Stimulated activated naive CD8-positive, alpha-beta T cell treated with anti-CD3 and anti-CD28 coated beads, Interleukin-15, amount 100 ng/mL, for 72 hours (primary cell): ENCODE data around the gene MELTF.

Experiments
- ATAC-seq: fragments of 150-1000 bp; cut with Tn5 transposase; 2 replicates; pipeline ENCODE4 v1.10.0; 2021; ENCODE audit warnings: mild to moderate bottlenecking, moderate library complexity
- DNase-seq, 2 donors: peaks; one replicate each; pipeline ENCODE4 v3.0.0; 2021 to 2022
- H3K27ac Mint-ChIP-seq, 2 donors: one replicate each; pipeline ENCODE4 v1.8.0; 2022; ENCODE audit warnings: mild to moderate bottlenecking in 2 of 2, mixed read lengths in 2 of 2, moderate library complexity in 2 of 2
- H3K27me3 Mint-ChIP-seq: one replicate; pipeline ENCODE4 v1.8.0; 2022; ENCODE audit warnings: mixed read lengths
- H3K4me1 Mint-ChIP-seq: one replicate; pipeline ENCODE4 v1.8.0; 2022; ENCODE audit warnings: mild to moderate bottlenecking, mixed read lengths
- H3K4me3 Mint-ChIP-seq, 2 donors: one replicate each; pipeline ENCODE4 v1.8.0; 2022; ENCODE audit warnings: mild to moderate bottlenecking in 2 of 2, mixed read lengths in 2 of 2, moderate library complexity in 1 of 2
- H3K9me3 Mint-ChIP-seq, 2 donors: one replicate each; pipeline ENCODE4 v1.8.0; 2022; ENCODE audit warnings: mixed read lengths in 2 of 2

MELTF gene

GRCh38 chr3:197006860-197007259, 22.8 kb downstream of the MELTF start:
- H3K27me3 Mint-ChIP-seq, result peaks cover 9% of the 10 kb centered on the region
- H3K9me3 Mint-ChIP-seq, result no peaks in the 10 kb centered on the region
- H3K4me3 Mint-ChIP-seq, result no peak overlapping the region
- no peak overlapping the region for H3K27ac Mint-ChIP-seq
- peaks cover 11% of the 10 kb centered on the region for H3K4me1 Mint-ChIP-seq
- ATAC-seq (no peak), DNase-seq (no peak)

GRCh38 chr3:197006446-197006845, 23.2 kb downstream of the MELTF start:
- no peak for DNase-seq
- peaks cover 15% of the 10 kb centered on the region for H3K4me1 Mint-ChIP-seq
- no peak for ATAC-seq
- H3K9me3 Mint-ChIP-seq, result no peaks in the 10 kb centered on the region
- no peak overlapping the region for H3K27ac Mint-ChIP-seq
- H3K4me3 Mint-ChIP-seq, result no peak overlapping the region
- H3K27me3 Mint-ChIP-seq, result peaks cover 9% of the 10 kb centered on the region

GRCh38 chr3:197003461-197004385, 25.9 kb downstream of the MELTF start:
- peaks cover 9% of the 10 kb centered on the region for H3K27me3 Mint-ChIP-seq
- DNase-seq (peak; percentile 41 to 42), ATAC-seq (peak; percentile 37)
- no peaks in the 10 kb centered on the region for H3K9me3 Mint-ChIP-seq
- H3K27ac Mint-ChIP-seq, result peak overlapping the region; percentile 81 to 97
- peaks cover 22% of the 10 kb centered on the region for H3K4me1 Mint-ChIP-seq
- H3K4me3 Mint-ChIP-seq, result peak overlapping the region; percentile 85 to 89

GRCh38 chr3:197002701-197003454, 26.7 kb downstream of the MELTF start:
- peak overlapping the region in 1 of 2 donors; percentile 89 for H3K4me3 Mint-ChIP-seq
- ATAC-seq (peak; percentile 83), DNase-seq (peak; percentile 84 to 86)
- H3K9me3 Mint-ChIP-seq, result no peaks in the 10 kb centered on the region
- H3K27me3 Mint-ChIP-seq, result peaks cover 9% of the 10 kb centered on the region
- peaks cover 22% of the 10 kb centered on the region for H3K4me1 Mint-ChIP-seq
- H3K27ac Mint-ChIP-seq, result no peak overlapping the region

GRCh38 chr3:197001972-197002700, 27.5 kb downstream of the MELTF start:
- DNase-seq, result no peak
- H3K4me1 Mint-ChIP-seq, result peaks cover 22% of the 10 kb centered on the region
- no peaks in the 10 kb centered on the region for H3K9me3 Mint-ChIP-seq
- H3K4me3 Mint-ChIP-seq, result peak overlapping the region; percentile 66 to 74
- peaks cover 9% of the 10 kb centered on the region for H3K27me3 Mint-ChIP-seq
- peak; percentile 33 for ATAC-seq
- H3K27ac Mint-ChIP-seq, result peak overlapping the region in 1 of 2 donors; percentile 84

DNA sequence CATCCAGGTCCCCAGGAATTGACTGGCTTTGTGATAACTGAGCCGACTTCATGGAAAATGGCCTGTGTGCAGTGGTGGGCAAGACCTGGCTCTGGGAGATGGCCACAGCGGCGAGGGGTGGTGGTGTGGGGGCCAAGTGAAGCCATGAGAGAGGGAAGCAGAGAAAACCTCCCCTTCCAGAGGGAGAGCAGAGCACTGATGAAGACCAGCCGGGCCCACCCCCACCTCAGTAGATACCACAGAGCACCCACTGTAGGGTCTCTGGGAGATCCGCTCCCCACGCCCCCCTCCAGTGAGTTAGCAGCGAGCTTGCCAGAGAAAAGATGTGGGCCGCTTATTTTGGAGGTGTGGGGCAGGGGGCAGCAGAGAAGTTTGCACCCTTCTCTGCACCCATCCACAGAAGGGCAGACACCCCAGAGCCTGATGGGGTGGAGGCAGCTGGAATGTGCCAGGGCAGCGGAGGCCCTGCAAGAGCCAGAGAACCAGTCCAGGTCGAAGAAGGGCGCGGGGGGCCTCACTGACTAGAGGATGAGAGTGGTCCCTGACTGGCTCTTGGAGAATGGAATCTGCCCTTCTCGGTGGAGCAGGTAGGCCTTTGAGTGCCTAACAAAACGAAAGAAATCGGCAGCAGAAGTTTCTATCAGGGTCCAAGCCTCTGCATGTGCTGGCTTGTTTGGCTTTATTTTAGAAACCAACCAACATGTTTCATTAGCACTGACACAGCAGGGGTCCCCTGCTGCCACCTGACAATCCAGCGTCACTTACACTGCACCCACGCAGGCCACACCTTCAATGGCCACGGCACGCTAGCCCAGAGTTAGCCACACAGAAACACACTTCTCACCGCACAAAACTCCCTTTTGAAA, 28.3 kb downstream of the MELTF start:
- peak overlapping the region in 1 of 2 donors; percentile 84 for H3K27ac Mint-ChIP-seq
- H3K4me3 Mint-ChIP-seq, result peak overlapping the region; percentile 58 to 74
- H3K27me3 Mint-ChIP-seq, result peaks cover 9% of the 10 kb centered on the region
- no peaks in the 10 kb centered on the region for H3K9me3 Mint-ChIP-seq
- peaks cover 22% of the 10 kb centered on the region for H3K4me1 Mint-ChIP-seq
- ATAC-seq (no peak), DNase-seq (no peak)

DNA sequence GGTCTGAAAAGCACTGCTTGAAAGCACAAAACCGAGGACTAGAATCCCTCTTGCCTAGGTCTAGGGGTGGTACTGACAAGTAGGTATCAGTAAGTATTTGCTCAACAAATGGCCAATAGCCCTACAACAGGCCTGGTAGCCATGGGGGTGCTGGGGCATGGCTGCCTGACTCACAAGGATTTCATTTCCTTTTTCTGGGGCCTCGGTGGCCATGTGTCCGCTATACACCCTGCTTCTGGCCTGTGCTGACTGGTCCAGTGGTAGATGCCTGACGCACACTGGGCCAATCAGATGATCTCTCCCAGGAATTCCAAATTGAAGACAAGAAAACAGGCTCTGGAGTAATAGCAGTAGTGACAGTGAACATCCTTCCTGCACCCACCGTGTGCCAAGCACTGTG, 29.4 kb downstream of the MELTF start:
- Mint-ChIP-seq H3K27ac (no peak overlapping the region), H3K4me1 (peaks cover 22% of the 10 kb centered on the region), H3K4me3 (no peak overlapping the region), H3K27me3 (peaks cover 7% of the 10 kb centered on the region), H3K9me3 (no peaks in the 10 kb centered on the region)
- ATAC-seq (no peak), DNase-seq (no peak)

- Mint-ChIP-seq H3K9me3 (no peaks in the 10 kb centered on the region), H3K27ac (no peak overlapping the region), H3K4me1 (peaks cover 17% of the 10 kb centered on the region), H3K4me3 (no peak overlapping the region), H3K27me3 (no peaks in the 10 kb centered on the region)
- ATAC-seq, result no peak
- no peak for DNase-seq
Measured at GRCh38 chr3:196998966-196999760, 30.5 kb downstream of the MELTF start.

DNA sequence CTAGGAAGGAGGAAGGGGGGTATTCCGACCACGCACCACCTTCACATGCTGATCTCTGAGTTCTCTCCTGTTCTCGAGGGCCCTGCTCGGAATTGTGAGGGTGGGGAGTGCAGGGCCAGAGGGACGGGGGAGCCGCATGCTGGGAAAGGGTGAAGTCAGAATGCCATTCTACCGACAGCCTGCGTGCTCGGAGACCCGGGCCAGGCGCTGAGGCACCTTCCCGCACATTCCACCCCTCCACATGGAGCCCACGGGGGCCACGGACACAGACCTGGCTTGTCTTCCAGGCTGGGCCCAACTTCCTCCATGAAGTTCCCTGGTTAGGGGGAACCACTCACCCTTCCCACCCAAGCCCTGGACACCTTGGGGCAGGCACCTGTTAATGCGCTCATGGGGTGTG, 32.3 kb downstream of the MELTF start:
- Mint-ChIP-seq H3K4me1 (peaks cover 12% of the 10 kb centered on the region), H3K4me3 (no peak overlapping the region), H3K9me3 (no peaks in the 10 kb centered on the region), H3K27ac (no peak overlapping the region), H3K27me3 (no peaks in the 10 kb centered on the region)
- DNase-seq (no peak), ATAC-seq (no peak)

- DNase-seq, result no peak
- Mint-ChIP-seq H3K27me3 (no peaks in the 10 kb centered on the region), H3K4me3 (no peak overlapping the region), H3K27ac (no peak overlapping the region), H3K4me1 (peaks cover 9% of the 10 kb centered on the region), H3K9me3 (no peaks in the 10 kb centered on the region)
- ATAC-seq, result no peak
Measured at GRCh38 chr3:196996454-196997265, 33.0 kb downstream of the MELTF start.

- Mint-ChIP-seq H3K27ac (no peak overlapping the region), H3K9me3 (no peaks in the 10 kb centered on the region), H3K27me3 (no peaks in the 10 kb centered on the region), H3K4me3 (no peak overlapping the region), H3K4me1 (peaks cover 1% of the 10 kb centered on the region)
- DNase-seq, result no peak
- ATAC-seq, result no peak
Measured at GRCh38 chr3:196995646-196996355, 33.8 kb downstream of the MELTF start.

DNA sequence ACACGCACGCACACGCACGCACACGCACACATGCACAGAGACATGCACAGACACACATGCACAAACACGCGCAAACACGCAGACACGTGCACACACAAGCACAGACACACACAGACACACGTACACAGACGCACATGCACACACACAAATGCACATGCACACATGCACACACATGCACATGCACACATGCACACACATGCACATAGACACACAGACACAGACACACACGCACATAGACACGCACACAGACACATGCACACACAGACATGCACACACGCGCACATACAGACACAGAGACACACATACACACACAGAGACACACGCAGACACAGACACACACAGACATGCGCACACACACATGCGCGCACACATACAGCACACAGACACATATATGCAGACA, 34.6 kb downstream of the MELTF start:
- DNase-seq, result no peak
- Mint-ChIP-seq H3K27ac (no peak overlapping the region), H3K27me3 (no peaks in the 10 kb centered on the region), H3K4me1 (no peaks in the 10 kb centered on the region), H3K9me3 (no peaks in the 10 kb centered on the region), H3K4me3 (no peak overlapping the region)
- ATAC-seq, result no peak

GRCh38 chr3:196994056-196994455, 35.6 kb downstream of the MELTF start:
- Mint-ChIP-seq H3K4me3 (no peak overlapping the region), H3K27ac (no peak overlapping the region), H3K4me1 (no peaks in the 10 kb centered on the region), H3K9me3 (no peaks in the 10 kb centered on the region), H3K27me3 (no peaks in the 10 kb centered on the region)
- DNase-seq (no peak), ATAC-seq (no peak)
